ENCODE data around the gene PCARE.
"Not testable (repeated sequence)": the region's sequence is repeated elsewhere in the genome, so short reads cannot be mapped to it uniquely, and the experiment has no call there.

Gene PCARE

DNA sequence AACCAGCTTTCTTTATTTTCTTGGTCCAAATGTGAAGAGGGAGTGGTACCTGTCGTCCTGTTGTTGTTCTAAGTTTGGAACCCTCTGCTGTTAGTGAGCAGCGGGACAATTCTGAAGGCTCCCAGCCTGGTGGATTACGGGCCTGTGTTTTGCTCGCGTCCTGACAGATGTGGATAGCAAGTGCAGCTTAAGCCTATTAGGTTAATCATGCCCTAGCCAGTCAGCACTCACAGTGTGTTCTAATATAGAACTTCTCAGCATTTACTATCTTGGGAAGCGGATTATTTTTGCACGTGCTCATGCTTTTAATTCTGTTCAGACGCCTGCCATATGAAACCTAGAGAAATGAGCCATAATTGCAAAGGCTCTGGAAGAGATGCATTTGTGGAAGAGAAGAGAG is at the start of gene PCARE:
Gene PCARE (minus strand): TSS at position 113 of the 400 bp plus-strand sequence. CDS start 262 bp downstream, outside the sequence.
- DNase-seq (ENCODE audit: extremely low read depth in 1 of 2, low read depth in 1 of 2): no peak

DNA sequence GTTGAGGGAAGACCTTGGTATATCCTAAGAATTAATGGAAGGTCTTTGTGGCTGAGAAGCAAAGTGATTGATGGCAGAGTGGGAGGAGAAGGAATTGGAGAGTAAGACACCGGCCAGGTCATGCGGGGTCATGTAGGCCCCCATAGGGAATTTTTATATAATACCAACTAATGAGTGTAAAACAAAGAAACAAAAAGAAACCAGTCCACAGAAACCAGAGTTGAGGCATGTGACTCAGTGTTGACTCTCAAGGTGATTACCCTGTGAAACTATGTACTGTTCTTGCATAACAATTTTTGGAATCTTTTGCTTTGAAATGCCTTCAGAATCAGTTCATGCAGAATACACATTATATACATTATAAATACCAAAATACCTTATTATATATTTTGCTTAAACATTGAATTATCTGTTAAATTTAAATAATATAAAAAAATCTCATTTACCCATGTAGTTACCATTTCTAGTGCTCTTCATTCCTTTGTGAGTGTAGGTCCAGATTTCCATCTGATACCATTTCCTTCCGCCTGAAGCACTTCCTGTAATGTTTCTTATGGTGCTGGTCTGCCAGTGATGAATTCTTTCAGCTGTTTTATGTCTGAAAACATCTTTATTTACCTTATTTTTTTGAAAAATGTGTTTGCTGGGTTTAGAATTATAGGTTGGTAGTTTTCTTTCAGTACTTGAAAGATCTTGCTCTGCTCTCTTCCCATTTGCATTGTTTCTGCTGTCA is 49.5 kb upstream of the PCARE start:
- no peak for DNase-seq (ENCODE audit: extremely low read depth in 1 of 2, low read depth in 1 of 2)

DNA sequence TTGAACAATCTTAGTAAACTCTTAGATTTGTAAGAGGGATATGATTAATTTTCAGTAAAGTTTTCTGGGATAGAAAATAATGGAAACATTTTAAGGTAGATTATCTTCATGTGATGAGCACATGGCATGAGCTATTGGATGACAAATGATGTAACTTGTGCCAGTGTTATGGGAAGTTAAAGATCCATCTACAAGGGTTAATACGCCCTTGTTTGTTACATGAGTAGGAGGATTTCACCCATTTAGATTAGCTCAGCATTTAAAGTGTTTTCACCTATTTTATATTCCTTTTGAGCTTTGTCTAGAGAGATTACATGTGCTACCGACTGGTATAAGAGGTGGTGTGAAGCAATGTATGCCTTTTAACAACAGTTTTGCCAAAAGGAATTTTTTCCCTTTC is 46.5 kb upstream of the PCARE start:
- DNase-seq (ENCODE audit: extremely low read depth in 1 of 2, low read depth in 1 of 2): no peak

DNA sequence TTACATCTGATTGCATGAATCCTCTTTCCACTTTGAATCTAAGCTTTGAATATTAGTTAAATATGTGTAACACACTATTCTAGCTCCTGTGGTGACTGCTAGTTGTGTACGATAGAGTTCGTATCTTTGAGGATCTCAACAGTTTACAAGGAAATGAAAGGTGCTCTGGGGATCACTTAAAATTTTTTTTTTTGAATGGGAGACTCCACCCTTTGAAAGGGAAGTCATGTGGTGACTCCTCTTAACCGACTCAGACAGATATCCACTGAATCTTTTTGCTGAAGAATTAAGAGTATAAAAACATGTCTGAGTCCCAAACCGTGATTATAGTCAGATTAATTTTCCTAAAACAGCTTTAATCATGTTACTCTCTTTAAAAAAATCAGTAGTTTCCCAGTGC is 44.9 kb upstream of the PCARE start:
- DNase-seq (ENCODE audit: extremely low read depth in 1 of 2, low read depth in 1 of 2): no peak

DNA sequence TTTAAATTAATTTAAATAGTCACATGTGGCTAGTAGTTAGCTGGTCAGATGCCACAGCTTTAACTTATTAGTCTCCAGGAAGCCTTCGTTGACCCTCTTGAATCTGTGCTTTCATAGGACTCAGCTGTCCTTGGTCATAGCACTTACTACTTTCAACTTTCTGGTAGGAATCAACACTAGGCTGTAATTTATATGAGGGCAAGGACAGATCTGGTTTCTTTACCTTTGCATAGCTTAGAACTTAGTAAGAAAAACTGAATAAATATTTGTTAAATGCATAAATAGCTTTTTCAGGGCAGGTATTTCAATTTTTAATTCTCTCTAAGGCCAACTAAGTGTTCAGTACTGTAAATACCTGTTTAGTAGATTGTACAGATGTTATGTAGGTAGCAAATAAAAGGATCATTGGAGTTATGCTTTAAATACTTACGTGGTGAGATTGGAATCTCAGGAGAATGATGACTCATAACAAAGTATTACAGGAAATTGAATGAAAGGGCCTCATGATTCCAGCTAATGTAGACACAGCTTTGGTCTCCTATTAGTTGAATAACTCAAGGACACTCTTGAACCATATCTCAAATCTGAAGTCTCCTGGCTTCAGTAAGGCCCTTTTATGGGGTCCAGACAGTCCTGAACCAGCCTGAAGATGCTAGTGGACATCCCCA is 43.4 kb upstream of the PCARE start:
- no peak for DNase-seq (ENCODE audit: extremely low read depth in 1 of 2, low read depth in 1 of 2)

DNA sequence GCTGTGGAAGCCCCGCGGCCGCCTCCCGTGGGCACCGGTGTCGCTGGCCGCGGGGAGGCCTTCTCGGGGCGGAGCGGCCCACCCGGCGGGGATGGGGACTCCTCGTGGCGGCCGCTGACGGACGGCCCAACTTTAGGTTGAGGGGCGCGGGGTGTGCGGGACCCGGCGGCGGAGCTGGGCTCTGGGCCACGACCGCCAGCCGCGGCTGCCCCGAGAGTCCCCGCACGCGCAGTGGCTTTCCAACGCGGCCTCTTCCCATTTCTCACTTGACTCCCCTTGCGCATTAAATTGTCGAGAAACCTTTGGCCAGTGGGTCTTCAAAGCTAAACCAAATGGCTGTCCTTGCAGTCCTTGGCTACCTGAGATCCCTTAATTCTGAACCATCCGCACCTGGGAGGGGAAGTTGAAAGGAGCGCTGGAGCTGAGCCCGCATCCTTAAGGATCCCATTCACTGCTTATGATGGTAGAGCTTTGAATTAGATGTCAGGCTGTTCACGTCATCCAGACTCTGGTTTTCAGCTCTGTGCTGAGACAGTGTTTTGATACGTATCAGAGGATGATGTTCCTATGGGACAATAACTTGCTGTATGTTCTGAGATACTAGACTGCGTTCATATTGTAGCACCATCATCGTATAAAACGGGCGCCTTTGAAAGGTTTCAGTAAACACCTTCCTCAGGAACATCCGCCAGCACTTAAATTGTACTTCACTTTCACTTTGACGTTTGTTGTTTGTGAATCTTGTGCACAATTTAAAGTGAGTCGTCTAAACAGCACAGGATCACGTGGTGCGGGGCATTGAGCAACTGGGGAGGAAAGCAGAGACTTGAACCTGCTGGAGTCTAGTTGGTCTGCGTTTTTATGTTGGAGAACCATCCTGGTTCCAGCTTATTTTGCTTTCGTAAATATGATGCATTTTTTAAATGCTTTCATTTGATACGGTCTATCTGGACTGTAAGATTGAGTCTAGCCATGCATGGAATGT is 41.8 kb upstream of the PCARE start:
- DNase-seq (ENCODE audit: extremely low read depth in 1 of 2, low read depth in 1 of 2): peak; percentile 27 to 40

DNA sequence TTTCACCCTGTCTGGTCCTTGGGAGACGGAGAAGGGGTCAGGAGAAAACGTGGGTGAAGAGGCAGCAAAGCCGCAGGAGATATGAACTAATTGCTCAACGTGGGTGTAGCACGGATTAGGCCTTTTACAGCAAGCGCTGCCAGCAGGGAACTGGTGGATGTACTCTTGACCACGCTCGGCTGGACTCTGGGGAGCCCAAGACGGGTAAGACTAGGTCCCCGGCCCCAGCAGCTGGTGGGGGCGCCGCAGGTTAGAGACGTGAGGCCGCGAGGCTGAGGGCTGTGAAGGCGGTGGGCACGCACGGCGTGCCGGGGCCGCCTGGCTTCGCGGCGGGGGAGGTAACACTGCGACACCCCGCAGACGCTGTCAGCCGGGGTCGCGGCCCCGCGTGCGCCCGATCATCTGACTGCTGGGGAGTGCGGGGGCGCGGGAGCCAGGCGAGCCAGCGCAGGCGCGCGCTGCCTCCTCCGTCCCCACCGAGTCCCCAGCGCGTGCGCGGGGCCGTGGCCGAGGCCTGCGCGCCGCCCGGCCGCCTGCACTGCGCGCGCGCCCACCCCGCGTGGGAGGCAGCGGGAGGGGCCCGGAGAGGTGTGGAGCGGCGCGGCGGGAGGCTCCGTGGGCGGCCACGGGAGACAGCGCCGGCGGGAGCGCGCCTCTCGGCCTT is 40.8 kb upstream of the PCARE start, which contains the start of gene CLIP4:
Gene CLIP4 (plus strand): TSS at position 470 of the 664 bp plus-strand sequence. CDS start 5,974 bp downstream, outside the sequence.
- DNase-seq (ENCODE audit: extremely low read depth in 1 of 2, low read depth in 1 of 2): peak; percentile 15 to 65

DNA sequence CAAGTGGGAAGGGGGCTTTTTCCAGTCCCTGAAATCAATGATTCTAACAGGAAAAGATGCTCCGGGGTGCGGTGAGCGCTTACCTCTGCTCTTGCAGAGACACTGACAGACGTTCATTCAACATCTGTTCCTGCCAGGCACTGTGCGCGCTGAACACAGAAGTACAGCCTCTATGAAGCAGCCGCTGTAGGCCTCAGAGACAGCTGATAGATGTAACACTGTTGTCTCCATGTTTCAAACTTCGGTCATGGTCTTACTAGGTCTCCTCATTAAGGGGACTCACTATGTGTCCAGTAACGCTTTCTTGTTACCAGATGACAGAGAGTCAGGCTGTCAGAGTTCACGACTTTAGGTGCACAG is 40.2 kb upstream of the PCARE start:
- DNase-seq (ENCODE audit: extremely low read depth in 1 of 2, low read depth in 1 of 2): no peak

DNA sequence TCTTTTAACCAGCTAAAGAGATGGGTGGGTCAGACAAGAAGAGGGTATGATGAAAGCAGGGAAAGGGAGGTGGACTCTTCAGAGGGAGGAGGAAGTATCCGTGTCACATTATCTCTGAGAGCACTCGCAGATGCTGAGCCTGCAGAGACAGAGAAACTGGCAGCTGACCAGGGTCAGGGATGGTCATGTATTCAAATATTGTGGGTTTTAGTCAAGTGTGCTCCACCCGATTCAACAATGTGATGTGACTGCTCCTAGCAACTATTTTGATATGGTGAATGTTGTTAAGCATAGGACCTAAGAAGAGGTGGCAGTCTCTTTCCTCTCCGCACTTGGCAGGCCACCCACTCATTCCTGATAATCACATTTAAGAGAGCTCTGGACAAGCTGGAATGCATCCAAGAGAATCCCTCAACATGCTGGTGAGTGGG is 39.6 kb upstream of the PCARE start:
- DNase-seq (ENCODE audit: extremely low read depth in 1 of 2, low read depth in 1 of 2): no peak

DNA sequence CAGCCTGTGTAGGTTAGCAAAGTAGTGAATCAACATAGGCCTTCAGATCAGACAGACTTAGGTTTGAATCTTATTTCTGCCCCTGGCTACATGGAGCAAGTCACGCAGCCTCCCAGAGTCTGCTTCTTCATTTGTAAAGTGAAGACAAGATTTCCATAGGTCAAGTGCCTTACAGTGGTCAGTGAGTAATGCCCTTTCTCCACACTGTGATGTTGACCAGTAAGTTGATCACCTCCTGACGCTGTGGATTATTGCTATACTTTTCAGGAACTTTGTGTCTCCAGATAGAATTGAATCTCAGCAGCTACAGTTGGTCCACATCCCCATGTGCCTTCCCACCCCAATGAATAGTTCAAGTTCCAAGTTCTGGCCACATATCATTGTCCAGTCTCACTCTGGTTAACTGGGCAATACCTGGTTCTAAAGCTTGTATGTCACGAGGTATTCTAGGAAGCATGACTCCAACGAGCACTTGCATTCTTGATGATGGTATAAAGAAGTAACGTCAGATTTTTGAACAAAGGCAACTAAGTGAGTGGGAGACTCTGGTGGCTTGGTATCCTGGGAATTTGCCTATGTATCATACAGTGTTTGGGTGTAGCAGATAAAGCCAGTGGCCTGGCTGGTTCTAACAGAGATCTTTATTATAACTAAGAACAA is 38.8 kb upstream of the PCARE start:
- no peak for DNase-seq (ENCODE audit: extremely low read depth in 1 of 2, low read depth in 1 of 2)

DNA sequence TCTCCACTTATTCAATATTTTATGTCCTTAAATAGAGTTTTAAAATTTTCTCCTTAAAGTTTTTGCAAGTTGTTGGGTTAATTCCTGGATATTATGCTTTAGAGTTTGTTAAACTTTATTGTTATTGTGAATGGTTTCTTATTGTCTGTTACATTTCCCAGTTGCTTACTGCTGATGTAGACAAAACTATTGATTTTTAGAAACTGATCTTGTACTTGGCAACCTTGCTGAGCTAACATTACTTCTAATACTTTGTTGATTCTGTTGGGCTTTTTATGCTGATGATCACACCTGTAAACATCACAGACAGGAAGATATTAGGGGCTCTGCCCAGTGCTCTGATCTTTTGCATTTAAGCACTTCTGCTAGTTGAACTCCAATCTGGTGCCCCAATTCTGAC is 38.1 kb upstream of the PCARE start:
- DNase-seq (ENCODE audit: extremely low read depth in 1 of 2, low read depth in 1 of 2): no peak

DNA sequence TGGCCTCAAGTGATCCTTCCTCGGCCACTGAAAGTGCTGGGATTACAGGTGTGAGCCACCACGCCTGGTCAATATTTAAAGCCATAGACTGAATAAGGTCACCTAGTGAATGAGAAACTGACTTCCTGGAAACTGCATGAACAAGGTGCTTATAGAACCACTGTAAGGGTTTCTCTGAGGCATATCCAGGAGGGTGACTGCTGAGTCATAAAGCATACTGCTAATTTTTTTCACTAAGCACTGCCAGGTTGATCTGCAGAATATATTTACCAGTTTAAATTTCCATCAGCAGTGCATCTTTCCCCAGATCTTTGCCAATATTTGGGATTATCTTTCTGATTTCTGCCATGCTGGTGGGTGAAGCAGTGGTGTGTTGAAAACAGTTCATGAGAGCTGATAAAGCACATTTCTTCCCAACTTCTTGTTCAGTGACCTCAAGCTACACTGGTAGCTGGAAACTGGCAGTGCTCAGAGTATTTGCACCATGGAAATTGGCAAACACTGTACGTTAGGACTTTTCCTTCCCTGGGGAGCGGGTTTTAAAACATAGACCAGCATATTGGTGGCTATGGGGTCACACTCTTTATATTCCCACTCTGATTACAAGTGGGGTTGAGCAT is 36.7 kb upstream of the PCARE start:
- DNase-seq (ENCODE audit: extremely low read depth in 1 of 2, low read depth in 1 of 2): no peak

DNA sequence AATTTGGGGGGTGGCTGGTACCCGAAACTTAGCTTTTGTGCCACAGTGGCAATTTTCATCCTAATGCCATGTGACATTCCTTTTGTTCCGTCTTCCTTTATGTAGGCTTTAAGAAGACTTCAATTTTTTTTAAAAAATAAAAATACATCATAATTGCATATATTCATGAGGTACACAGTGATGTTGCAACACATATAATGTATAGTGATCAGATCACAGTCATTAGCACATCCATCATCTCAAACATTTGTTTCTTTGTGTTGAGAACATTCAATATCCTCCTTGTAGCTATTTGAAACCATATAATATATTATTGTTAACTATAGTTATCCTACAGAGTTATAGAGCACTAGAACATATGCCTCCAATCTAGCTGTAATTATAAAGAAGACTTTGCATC is 34.9 kb upstream of the PCARE start:
- no peak for DNase-seq (ENCODE audit: extremely low read depth in 1 of 2, low read depth in 1 of 2)

DNA sequence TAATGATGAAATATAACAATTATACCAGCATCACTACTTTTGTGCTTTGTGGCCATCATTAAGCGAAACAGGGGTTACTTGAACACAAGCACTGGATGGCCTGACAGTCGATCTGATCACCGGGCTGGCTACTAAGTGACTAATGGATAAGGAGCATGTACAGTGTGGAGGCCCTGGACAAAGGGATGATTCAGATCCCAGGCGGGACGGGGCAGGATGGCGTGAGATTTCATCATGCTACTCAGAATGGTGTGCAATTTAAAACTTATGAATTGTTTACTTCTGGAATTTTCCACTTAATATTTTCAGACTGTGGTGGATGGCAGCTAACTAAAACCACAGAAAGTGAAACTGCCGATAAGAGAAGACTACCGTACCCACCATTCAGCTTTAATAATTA is 33.9 kb upstream of the PCARE start:
- no peak for DNase-seq (ENCODE audit: extremely low read depth in 1 of 2, low read depth in 1 of 2)

DNA sequence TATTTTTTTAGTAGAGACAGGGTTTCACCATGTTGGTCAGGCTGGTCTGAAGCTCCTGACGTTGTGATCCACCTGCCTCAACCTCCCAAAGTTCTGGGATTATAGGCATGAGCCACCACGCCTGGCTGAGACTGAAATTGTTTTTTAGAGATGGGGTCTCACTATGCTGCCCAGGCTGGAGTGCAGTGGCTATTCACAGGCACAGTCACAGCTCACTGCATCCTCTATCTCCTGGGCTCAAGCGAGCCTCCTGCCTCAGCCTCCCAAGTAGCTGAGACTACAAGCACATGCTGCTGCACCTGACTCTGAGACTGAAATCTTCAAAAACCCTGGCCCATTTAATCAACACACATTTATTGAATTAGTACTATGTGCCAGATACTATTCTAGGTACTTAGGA is 33.2 kb upstream of the PCARE start:
- DNase-seq (ENCODE audit: extremely low read depth in 1 of 2, low read depth in 1 of 2): not testable (repeated sequence)

DNA sequence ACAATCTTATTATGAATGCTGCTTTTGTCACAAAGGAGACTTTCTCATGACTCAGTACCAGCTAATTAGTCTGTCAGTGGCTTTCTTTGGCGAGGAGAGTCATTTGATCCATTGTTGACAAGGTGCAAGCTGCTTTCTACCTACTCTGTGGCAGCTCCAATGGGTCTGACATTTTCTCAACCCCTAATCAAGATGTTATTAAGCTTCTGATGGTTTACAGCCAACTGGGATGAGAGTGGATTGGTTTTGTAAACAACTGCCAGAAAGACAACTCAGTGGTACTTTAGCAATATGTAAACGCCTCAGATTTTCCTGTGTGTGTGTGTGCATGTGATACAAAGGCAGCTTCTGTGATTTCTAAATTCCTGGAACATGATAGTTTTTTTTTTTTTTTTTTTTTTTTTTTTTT is 32.7 kb upstream of the PCARE start:
- DNase-seq (ENCODE audit: extremely low read depth in 1 of 2, low read depth in 1 of 2): no peak

DNA sequence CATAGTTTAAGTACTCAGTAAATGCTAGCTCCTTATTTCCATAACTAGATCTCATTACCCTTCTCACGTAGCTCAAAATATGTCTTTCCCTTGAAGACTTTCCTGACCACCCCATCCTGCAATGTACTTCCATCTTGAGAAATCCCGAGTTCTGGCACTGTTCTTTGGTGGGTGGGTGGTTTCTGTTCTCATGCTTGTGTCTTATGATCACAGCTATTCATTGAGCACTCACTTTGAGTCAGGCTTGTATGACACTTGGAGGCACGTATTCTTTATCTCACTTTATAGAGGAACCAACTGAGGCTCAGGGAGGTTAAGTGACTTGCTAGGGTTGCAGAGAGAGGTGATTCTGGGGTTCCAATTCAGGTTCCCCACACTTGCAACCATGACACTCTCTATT is 31.9 kb upstream of the PCARE start:
- DNase-seq (ENCODE audit: extremely low read depth in 1 of 2, low read depth in 1 of 2): no peak

DNA sequence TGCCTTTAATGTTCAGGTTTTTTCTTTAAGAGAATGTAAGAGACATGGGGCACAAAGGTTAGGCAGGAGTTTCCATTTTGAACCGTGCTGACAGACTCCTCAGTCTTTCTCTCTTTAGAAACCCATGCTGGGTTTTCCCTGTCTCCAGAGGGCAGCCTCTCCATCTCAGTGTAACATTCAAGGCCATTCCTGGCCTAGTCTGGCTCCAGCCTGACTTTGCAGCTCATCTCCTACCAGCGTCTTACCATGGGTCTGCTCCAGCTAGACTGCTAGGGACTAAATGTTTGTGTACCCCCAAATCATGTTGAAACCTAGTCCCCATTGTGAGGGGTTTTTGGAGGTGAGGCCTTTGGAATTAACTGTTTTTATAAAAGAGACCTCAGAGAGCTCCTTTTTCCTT is 31.1 kb upstream of the PCARE start:
- DNase-seq (ENCODE audit: extremely low read depth in 1 of 2, low read depth in 1 of 2): no peak

DNA sequence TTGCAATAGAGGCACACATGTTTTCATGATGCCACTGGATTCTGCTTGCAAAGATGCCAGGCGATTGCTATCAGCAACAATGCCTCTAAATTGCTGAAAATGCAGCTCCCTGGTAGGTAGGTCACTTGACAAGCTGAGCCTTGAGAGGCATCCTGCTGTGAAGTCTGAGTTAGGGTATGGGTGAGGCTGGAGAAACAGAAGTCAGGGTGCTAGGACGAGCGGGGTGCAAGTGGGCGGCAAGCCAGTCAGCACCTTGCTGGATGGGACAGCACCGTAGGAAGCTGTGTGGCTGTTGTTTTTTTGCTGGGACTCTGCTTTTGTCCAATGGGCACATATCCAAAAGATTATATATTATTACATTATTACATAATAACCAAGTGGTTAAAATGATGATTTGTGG is 30.4 kb upstream of the PCARE start:
- no peak for DNase-seq (ENCODE audit: extremely low read depth in 1 of 2, low read depth in 1 of 2)

DNA sequence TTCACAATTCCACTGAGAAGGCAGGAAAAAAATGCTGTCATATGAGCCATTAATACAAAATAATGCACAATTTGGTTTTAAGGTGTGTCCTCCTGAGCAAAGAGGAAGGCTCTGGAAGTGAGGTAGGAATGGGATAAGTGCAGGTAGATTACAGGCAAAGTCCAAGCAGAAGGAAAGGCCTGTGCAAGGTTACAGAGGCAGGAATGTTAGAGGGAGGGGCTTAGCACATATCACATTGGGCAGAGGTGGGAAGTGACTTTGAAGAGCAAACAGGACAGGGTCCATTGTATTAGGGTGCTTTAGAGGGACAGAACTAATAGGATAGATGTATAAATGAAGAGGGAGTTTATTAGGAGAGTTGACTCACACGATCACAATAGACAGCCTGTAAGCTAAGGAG is 26.2 kb upstream of the PCARE start:
- no peak for DNase-seq (ENCODE audit: extremely low read depth in 1 of 2, low read depth in 1 of 2)

Data from activated CD8-positive, alpha-beta memory T cell treated with anti-CD3 and anti-CD28 coated beads for 1 hour (primary cell).